Stimulated activated CD8-positive, alpha-beta memory T cell treated with anti-CD3 and anti-CD28 coated beads, Interleukin-7, amount 100 ng/mL, for 4 hours (primary cell): ENCODE measurements around the gene SPON1.
"Not testable (repeated sequence)": the region's sequence is repeated elsewhere in the genome, so short reads cannot be mapped to it uniquely, and the experiment has no call there.

Experiments
- DNase-seq, 2 donors: peaks; one replicate each; pipeline ENCODE4 v3.0.0-alpha.2; 2020; ENCODE audit warnings: low read depth in 2 of 2

The SPON1 gene

GRCh38 chr11:14082338-14082737, 119.8 kb downstream of the SPON1 start:
- DNase-seq, result no peak

- DNase-seq, result not testable (repeated sequence)
Observed at GRCh38 chr11:14088861-14089260, 126.3 kb downstream of the SPON1 start.

- no peak for DNase-seq
Observed at GRCh38 chr11:14089690-14090462, 127.4 kb downstream of the SPON1 start.

GRCh38 chr11:14090631-14091030, 128.1 kb downstream of the SPON1 start:
- DNase-seq, result not testable (repeated sequence)

GRCh38 chr11:14093065-14093464, 130.5 kb downstream of the SPON1 start:
- no peak for DNase-seq

GRCh38 chr11:14094481-14095037, 132.0 kb downstream of the SPON1 start:
- no peak for DNase-seq

- DNase-seq, result no peak
Observed at GRCh38 chr11:14095882-14096281, 133.4 kb downstream of the SPON1 start.

- no peak for DNase-seq
Observed at GRCh38 chr11:14096606-14097005, 134.1 kb downstream of the SPON1 start.

GRCh38 chr11:14101388-14101787, 138.9 kb downstream of the SPON1 start:
- no peak for DNase-seq

- no peak for DNase-seq
Observed at GRCh38 chr11:14102766-14103165, 140.2 kb downstream of the SPON1 start.

- no peak for DNase-seq
Observed at GRCh38 chr11:14105446-14105845, 142.9 kb downstream of the SPON1 start.

- no peak for DNase-seq
Observed at GRCh38 chr11:14106303-14107049, 144.0 kb downstream of the SPON1 start.

- DNase-seq, result no peak
Observed at GRCh38 chr11:14107050-14107430, 144.5 kb downstream of the SPON1 start.

- DNase-seq, result no peak
Observed at GRCh38 chr11:14109742-14110141, 147.2 kb downstream of the SPON1 start.

- DNase-seq, result no peak
Observed at GRCh38 chr11:14110629-14111028, 148.1 kb downstream of the SPON1 start.

GRCh38 chr11:14111496-14111895, 149.0 kb downstream of the SPON1 start:
- no peak for DNase-seq

- no peak for DNase-seq
Observed at GRCh38 chr11:14112721-14113120, 150.2 kb downstream of the SPON1 start.

- no peak for DNase-seq
Observed at GRCh38 chr11:14114269-14114668, 151.7 kb downstream of the SPON1 start.

GRCh38 chr11:14114786-14115185, 152.3 kb downstream of the SPON1 start:
- DNase-seq, result no peak

GRCh38 chr11:14117632-14118031, 155.1 kb downstream of the SPON1 start:
- no peak for DNase-seq

GRCh38 chr11:14118072-14118471, 155.5 kb downstream of the SPON1 start:
- no peak for DNase-seq

GRCh38 chr11:14119357-14119756, 156.8 kb downstream of the SPON1 start:
- DNase-seq, result no peak

GRCh38 chr11:14124350-14124749, 161.8 kb downstream of the SPON1 start:
- no peak for DNase-seq
